Measurements from ENCODE around the gene NCOR2. TPM values are rescaled to one million over a fixed set of nuclear protein-coding genes. Genes with fewer than 3 reads are reported as not detected.
A peak's percentile ranks its signal among the peaks of the same experiment; 100 is the strongest.

Gene NCOR2
- total and polyA plus RNA-seq, 8 donors, result 60.1 to 331 (median 96.4) TPM

DNA sequence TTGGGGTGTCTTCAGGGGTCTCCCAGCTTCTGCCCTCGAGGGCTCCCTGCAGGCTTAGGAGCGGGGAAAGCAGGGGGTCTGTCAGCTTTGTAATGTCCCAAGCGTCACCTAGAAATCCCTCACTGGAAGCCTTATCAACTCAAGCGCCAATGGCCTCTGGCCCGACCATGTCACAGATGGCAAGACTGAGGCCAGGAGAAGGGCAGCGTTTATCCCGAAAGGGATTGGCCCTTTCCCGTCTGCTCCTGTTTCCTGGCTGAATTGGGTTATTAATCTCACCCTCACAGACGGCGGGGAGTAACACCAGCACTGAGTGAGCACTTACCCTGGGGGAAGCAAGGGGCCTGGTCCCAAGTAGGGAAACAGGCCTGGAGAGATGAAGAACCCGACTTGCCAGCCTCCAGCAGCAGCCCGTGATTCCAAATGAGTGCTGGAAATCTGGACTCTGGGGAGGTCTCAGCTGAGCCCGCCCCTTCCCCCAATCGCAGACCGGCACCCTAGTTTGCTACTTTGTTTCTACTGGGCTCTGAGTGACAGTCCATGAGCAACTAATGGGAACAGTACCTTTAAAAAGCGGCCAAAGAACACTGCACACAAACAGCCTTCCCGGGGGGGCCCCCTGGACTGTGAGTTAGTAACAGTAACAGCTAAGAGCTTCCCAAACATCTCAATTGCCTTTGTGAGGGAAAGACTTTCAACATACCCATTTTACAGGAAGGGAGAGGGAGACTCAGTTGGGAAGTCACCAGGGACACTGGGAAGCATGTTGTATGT, 2.1 kb upstream of the NCOR2 start:
- intact Hi-C loops (cut with DNase I), result loop anchor here in 1 of 2 donors (5.0 kb wide), 1 partner anchor 198 kb away; no protein-coding TSS in a partner anchor
- peaks cover 24 to 52% of the 10 kb centered on the region in 2 donors for H3K4me1 ChIP-seq
- no peak for ATAC-seq
- no peaks in the 10 kb centered on the region for H3K27me3 ChIP-seq
- no peaks in the 10 kb centered on the region for H3K9me3 ChIP-seq
- peak overlapping the region in 1 of 2 donors; percentile 82 for H3K27ac ChIP-seq
- TF ChIP-seq, protein P1, sequence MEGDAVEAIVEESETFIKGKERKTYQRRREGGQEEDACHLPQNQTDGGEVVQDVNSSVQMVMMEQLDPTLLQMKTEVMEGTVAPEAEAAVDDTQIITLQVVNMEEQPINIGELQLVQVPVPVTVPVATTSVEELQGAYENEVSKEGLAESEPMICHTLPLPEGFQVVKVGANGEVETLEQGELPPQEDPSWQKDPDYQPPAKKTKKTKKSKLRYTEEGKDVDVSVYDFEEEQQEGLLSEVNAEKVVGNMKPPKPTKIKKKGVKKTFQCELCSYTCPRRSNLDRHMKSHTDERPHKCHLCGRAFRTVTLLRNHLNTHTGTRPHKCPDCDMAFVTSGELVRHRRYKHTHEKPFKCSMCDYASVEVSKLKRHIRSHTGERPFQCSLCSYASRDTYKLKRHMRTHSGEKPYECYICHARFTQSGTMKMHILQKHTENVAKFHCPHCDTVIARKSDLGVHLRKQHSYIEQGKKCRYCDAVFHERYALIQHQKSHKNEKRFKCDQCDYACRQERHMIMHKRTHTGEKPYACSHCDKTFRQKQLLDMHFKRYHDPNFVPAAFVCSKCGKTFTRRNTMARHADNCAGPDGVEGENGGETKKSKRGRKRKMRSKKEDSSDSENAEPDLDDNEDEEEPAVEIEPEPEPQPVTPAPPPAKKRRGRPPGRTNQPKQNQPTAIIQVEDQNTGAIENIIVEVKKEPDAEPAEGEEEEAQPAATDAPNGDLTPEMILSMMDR (IDR thresholded peaks at IDR 0.05), result no peak
- H3K36me3 ChIP-seq, result no peaks in the 10 kb centered on the region
- DNase-seq, result no peak
- no peak overlapping the region for H3K4me3 ChIP-seq

DNA sequence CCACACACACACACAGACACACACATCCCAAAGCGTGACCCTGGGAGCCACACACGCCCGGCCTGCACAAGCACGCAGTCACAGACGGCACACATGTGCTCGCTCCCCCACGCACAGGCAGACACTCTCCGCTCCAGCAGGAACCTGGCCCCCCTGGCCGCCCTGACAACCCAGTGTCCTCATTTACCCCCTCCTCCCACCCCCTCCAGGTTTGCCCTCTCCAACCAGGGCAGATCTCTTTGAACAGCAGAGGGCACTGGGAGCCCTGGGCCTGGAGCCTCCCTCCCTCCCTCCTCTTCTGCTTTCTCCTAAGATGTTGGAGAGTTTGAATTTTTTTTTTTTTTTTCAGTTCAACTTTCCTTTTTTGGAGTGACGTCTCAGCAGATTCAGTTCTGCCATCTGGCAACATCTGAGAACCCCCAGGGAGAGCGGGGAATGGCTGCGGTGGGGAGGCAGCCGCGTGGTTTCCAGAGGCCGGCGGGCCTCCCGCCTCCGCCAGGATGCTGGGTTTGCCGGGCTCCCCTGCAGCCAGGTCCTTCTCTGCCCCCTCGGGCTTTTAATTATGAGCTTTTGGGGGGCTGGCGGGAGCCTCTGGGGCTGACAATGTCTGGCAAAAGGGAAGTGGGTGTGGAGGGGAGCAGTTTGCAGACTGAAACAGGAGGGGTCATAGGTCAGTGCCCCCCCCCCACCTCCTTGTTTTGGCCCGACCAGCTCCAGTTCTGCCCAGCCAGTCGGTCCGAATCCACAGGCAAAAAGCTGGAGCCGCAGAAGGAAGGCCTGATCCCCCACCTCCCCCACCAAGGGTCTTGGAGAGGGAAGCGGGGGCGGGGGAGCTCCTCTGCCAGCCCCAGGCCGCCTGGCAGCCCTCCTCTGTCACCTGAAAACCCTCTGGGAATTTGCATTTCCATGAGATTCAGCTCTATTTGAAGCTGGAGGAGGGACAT, 1.3 kb upstream of the NCOR2 start:
- Histone ChIP-seq H3K27ac (peak overlapping the region; percentile 77 to 82), H3K27me3 (no peaks in the 10 kb centered on the region), H3K4me1 (peaks cover 26 to 54% of the 10 kb centered on the region in 2 donors), H3K4me3 (no peak overlapping the region), H3K9me3 (no peaks in the 10 kb centered on the region), H3K36me3 (no peaks in the 10 kb centered on the region)
- intact Hi-C loops (cut with DNase I), result loop anchor here in 1 of 2 donors (5.0 kb wide), 1 partner anchor 199 kb away; no protein-coding TSS in a partner anchor
- TF ChIP-seq, protein P1 (IDR thresholded peaks at IDR 0.05), result peak; percentile 10 to 20
- ATAC-seq (peak; percentile 70), DNase-seq (peak; percentile 77 to 91 (median 85))

DNA sequence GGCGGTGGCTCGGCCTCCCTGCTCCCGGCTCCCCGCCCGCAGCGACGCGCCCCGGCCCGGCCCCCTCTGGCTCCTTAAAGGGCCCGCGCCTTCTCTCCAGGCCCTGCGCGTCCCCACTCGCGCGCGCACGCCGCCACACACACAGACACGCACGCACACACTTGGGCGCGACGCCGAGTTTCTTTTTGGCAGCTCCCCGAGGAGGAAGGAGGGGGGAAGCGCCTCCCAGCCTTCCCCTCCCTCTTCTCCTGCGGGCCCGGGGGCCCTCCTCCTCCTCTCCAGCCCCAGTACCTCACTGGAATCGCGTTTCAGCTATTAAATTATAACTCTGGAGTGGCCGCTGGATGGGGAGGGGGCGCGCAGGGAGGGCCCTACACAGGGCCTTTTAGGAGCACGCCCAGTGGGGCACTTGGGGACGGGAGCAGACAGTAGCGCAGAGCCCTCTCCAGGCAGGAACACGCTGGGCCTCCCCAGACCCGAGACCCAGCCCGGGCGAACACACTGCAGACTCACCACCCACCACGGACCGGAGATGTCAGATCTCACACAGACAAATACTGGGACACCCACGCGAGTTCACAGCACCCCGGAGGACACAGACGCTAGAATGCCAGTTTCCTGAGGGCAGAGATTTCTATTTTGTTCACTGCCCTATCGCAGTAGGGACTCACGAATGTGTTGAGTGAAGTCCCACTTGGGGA, 411 bp upstream of the NCOR2 start:
- Histone ChIP-seq H3K27ac (peak overlapping the region; percentile 77 to 82), H3K36me3 (no peaks in the 10 kb centered on the region), H3K9me3 (no peaks in the 10 kb centered on the region), H3K4me1 (peaks cover 33 to 56% of the 10 kb centered on the region in 2 donors), H3K4me3 (peak overlapping the region in 1 of 2 donors; percentile 37), H3K27me3 (no peaks in the 10 kb centered on the region)
- DNase-seq (peak; percentile 94 to 99 (median 96)), ATAC-seq (peak; percentile 82)
- TF ChIP-seq, protein P1 (IDR thresholded peaks at IDR 0.05), result peak in 1 of 2 donors; percentile 7
- intact Hi-C loops (cut with DNase I), result loop anchor here in 1 of 2 donors (5.0 kb wide), 1 partner anchor 199 kb away; no protein-coding TSS in a partner anchor

DNA sequence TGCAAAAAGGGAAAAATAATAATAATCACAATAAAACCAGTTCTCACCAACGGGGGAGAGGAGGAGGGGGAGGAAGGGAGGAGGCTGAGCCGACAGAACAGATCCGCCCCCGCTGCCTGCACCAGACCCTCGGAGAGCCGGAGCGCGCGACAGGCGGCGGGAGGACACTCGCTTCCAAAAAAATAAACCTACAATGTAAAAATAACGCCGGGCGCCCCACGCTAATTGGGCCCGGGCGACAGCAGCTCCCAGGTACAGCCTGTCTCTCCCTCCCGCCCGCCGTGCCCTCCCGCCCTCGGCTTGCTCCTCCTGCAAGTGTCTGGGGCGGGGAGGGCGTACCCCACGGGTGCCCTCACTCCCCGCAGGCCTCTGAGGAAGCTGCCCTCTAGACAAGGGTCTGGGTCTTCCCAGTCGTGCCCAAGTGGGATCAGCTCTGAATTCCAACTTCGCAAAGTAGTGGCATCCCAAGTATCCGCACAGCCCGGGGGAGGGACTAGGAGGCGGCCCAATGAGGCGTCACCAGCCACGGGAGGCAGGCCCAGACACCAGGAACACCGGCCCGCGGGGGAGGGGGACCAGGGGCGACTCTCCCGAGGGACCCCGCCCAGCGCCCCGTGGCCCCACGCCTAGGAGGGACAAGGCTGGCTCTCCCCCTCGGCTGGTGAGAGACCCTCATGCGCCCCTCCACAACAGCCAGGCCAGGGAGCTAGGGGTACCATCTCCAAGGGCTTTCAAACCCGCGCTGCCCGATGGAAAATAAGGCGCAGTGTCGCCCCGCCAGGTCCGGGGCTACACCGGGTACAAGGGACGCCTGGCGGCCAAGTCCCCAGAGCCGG, 1.0 kb downstream of the NCOR2 start:
- H3K9me3 ChIP-seq, result no peaks in the 10 kb centered on the region
- H3K27ac ChIP-seq, result peak overlapping the region; percentile 94 to 95
- H3K27me3 ChIP-seq, result no peaks in the 10 kb centered on the region
- H3K4me3 ChIP-seq, result peak overlapping the region; percentile 76 to 94
- ATAC-seq (peak; percentile 72), DNase-seq (peak; percentile 83 to 96 (median 88))
- peaks cover 44 to 70% of the 10 kb centered on the region in 2 donors for H3K4me1 ChIP-seq
- intact Hi-C loops (cut with DNase I), result loop anchor here in 1 of 2 donors (5.0 kb wide), 1 partner anchor 201 kb away; no protein-coding TSS in a partner anchor
- no peaks in the 10 kb centered on the region for H3K36me3 ChIP-seq
- TF ChIP-seq, protein P1 (IDR thresholded peaks at IDR 0.05), result no peak

Measured in left lung (tissue), 10 donors.